HepG2 (cell line): ENCODE data around the gene GPR149. TPM values are rescaled to one million over a fixed set of nuclear protein-coding genes. Genes with fewer than 3 reads are reported as not detected.

Source experiments
- CBX2 ChIP-seq, 2 experiments: fragments of 200-600 bp in 1 of 2; sonication (generic); formaldehyde crosslinking in 1 of 2; IDR thresholded peaks; 2 replicates each; pipeline versions ENCODE4 v1.7.0 to v1.8.1; 2018 to 2022; ENCODE audit warnings: low read depth in 2 of 2, low read length in 1 of 2, mild to moderate bottlenecking in 1 of 2, missing genetic modification reagents in 1 of 2
- FOXO4 ChIP-seq: sonication (generic); formaldehyde crosslinking; conservative IDR thresholded peaks from 2 replicates; pipeline ENCODE4 v1.8.1; 2023; ENCODE audit warnings: missing genetic modification reagents
- MAF1 ChIP-seq: sonication (generic); formaldehyde crosslinking; IDR thresholded peaks from 2 replicates; pipeline ENCODE4 v1.5.0; 2020; ENCODE audit warnings: missing genetic modification reagents, borderline replicate concordance
- NFKB2 ChIP-seq: sonication (generic); formaldehyde crosslinking; IDR thresholded peaks from 2 replicates; pipeline ENCODE4 v1.4.0; 2020; ENCODE audit warnings: missing genetic modification reagents, borderline replicate concordance
- REST ChIP-seq, 2 experiments: IDR thresholded peaks; 2 replicates each; pipeline ENCODE4 v1.6.1; 2011 to 2012; ENCODE audit warnings: low read length in 2 of 2, borderline replicate concordance in 1 of 2, low read depth in 1 of 2, mild to moderate bottlenecking in 1 of 2, moderate library complexity in 1 of 2
- ZBTB42 ChIP-seq: sonication (generic); formaldehyde crosslinking; IDR thresholded peaks from 2 replicates; pipeline ENCODE4 v1.5.0; 2020; ENCODE audit warnings: mild to moderate bottlenecking, missing genetic modification reagents
- ZNF138 ChIP-seq: sonication (generic); formaldehyde crosslinking; IDR thresholded peaks from 2 replicates; pipeline ENCODE4 v1.5.0; 2020; ENCODE audit warnings: mild to moderate bottlenecking, low read depth, missing genetic modification reagents
- ZNF160 ChIP-seq: sonication (generic); formaldehyde crosslinking; IDR thresholded peaks from 2 replicates; pipeline ENCODE4 v1.8.0; 2022; ENCODE audit warnings: mild to moderate bottlenecking, inconsistent platforms, missing genetic modification reagents
- ZNF451 ChIP-seq: sonication (generic); formaldehyde crosslinking; IDR thresholded peaks from 2 replicates; pipeline ENCODE4 v1.5.0; 2020; ENCODE audit warnings: mild to moderate bottlenecking, missing genetic modification reagents
- polyA plus RNA-seq, 8 experiments: library from polyadenylated mRNA; depleted of rRNA in 3 of 8; stranded (reverse) in 7 of 8; unstranded in 1 of 8; fragments of >200 nt; fragmentation: Illumina TruSeq in 4 of 8; extraction: Trizol in 4 of 8; gene quantifications; 2 replicates each; pipeline versions ENCODE4 v1.2.1 to v1.2.3, GENCODE V29; 2011 to 2016; ENCODE audit warnings: low read depth in 4 of 8, missing spikeins in 1 of 8, mixed read lengths in 1 of 8; ENCODE audit not compliant: insufficient read depth in 1 of 8
- total RNA-seq, 5 experiments: library from RNA; depleted of rRNA; stranded (reverse); fragments of >200 nt; fragmentation: Illumina TruSeq; extraction: Trizol; gene quantifications; 2 replicates each; pipeline ENCODE4 v1.2.3, GENCODE V29; 2016; ENCODE audit warnings: low read depth in 1 of 5
- TF ChIP-seq, protein P1 (sequence below): sonication (generic); formaldehyde crosslinking; IDR thresholded peaks from 2 replicates; pipeline ENCODE4 v1.5.0; 2020; ENCODE audit warnings: mild to moderate bottlenecking, missing genetic modification reagents
- TF ChIP-seq, protein P2 (sequence below): sonication (generic); formaldehyde crosslinking; IDR thresholded peaks from 2 replicates; pipeline ENCODE4 v1.8.0; 2022; ENCODE audit warnings: mild to moderate bottlenecking, missing genetic modification reagents, moderate library complexity
- TF ChIP-seq, protein P3 (sequence below): IDR thresholded peaks from 2 replicates; pipeline ENCODE4 v1.6.1; 2016; ENCODE audit warnings: low read depth

The GPR149 gene
- total and polyA plus RNA-seq, 2 of the 13 experiments (the other 11 are each of a cell fraction or from before 2014, with no cell fraction given): not detected

DNA sequence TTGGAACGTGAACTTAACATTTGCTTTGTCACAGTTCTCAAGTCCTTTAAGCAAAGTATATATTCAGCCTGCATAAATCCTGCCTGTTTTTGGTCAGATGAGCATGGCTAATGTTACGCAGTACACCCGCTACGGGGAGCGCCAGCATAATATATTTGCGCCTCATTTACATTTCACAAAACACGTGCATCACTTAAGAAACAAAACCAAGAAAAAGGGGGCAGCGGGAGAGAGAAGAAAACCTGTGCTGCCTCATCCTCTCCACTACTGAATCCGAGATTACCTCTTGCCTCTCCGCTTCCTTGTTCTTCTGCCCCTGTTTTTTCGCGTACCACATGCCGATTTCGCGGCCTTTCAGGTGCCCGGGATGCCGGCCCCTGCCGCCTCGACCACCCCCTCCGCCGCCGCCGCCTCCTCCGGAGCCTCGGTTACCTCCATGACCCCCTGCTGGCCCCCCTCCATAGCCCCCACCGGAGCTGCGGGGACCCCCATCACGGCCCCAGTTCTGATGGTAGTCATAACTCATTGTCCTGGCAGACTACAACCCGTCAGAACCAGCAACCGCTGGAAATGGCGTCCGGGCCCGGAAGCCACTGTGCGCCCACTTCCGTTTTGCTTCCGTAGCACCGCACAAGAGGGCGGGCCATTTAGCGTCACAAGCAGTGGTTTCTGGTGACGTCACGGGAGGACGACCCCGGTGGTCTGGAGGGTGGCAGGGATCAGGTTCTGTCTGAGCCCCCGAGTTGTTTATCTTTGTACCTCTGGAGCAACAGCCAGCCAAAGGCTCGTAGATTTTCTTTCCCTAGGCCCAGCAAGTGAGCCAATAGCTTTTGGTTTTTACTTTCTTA is 105.9 kb downstream of the GPR149 start, which contains the start of gene DHX36 (continued):
- TF ChIP-seq, protein P1, sequence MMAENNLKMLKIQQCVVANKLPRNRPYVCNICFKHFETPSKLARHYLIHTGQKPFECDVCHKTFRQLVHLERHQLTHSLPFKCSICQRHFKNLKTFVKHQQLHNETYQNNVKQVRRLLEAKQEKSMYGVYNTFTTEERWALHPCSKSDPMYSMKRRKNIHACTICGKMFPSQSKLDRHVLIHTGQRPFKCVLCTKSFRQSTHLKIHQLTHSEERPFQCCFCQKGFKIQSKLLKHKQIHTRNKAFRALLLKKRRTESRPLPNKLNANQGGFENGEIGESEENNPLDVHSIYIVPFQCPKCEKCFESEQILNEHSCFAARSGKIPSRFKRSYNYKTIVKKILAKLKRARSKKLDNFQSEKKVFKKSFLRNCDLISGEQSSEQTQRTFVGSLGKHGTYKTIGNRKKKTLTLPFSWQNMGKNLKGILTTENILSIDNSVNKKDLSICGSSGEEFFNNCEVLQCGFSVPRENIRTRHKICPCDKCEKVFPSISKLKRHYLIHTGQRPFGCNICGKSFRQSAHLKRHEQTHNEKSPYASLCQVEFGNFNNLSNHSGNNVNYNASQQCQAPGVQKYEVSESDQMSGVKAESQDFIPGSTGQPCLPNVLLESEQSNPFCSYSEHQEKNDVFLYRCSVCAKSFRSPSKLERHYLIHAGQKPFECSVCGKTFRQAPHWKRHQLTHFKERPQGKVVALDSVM (CRISPR knock-in tag): peak; percentile 30; the same call in 1 of the 2 replicates
- TF ChIP-seq ZNF138: peak; percentile 37; the same call in 1 of the 2 replicates
- 0 out of 2 replicates have a peak, but pooled peaks have one; percentile 37 for TF ChIP-seq ZNF160
- TF ChIP-seq, protein P2, sequence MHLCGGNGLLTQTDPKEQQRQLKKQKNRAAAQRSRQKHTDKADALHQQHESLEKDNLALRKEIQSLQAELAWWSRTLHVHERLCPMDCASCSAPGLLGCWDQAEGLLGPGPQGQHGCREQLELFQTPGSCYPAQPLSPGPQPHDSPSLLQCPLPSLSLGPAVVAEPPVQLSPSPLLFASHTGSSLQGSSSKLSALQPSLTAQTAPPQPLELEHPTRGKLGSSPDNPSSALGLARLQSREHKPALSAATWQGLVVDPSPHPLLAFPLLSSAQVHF: no peak
- TF ChIP-seq FOXO4: no peak
- TF ChIP-seq, protein P3, sequence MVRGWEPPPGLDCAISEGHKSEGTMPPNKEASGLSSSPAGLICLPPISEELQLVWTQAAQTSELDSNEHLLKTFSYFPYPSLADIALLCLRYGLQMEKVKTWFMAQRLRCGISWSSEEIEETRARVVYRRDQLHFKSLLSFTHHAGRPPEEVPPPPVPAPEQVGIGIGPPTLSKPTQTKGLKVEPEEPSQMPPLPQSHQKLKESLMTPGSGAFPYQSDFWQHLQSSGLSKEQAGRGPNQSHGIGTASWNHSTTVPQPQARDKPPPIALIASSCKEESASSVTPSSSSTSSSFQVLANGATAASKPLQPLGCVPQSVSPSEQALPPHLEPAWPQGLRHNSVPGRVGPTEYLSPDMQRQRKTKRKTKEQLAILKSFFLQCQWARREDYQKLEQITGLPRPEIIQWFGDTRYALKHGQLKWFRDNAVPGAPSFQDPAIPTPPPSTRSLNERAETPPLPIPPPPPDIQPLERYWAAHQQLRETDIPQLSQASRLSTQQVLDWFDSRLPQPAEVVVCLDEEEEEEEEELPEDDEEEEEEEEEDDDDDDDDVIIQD (CRISPR knock-in tag): peak; percentile 72; the same call in 1 of the 2 replicates
- TF ChIP-seq NFKB2 (CRISPR knock-in tag): 0 out of 2 replicates have a peak, but pooled peaks have one; percentile 48
- TF ChIP-seq ZBTB42 (CRISPR knock-in tag): no peak
- no peak for TF ChIP-seq CBX2 (IDR thresholded peaks at IDR 0.05; ENCODE audit: low read depth, low read length)
- TF ChIP-seq CBX2 (CRISPR knock-in tag; IDR thresholded peaks at IDR 0.05; ENCODE audit: low read depth): no peak
- peak in 1 of 2 experiments; percentile 54; a peak in 1 of 4 replicates for TF ChIP-seq REST (IDR thresholded peaks at IDR 0.05; ENCODE audit: borderline replicate concordance in 1 of 2, low read depth in 1 of 2, low read length in 2 of 2)
- peak; percentile 71; the same call in 1 of the 2 replicates for TF ChIP-seq ZNF451 (CRISPR knock-in tag)
- TF ChIP-seq MAF1 (CRISPR knock-in tag): no peak
